Body of pancreas (tissue), 4 donors: ENCODE results near the gene DNAJC1.
"Not testable (repeated sequence)": the region's sequence is repeated elsewhere in the genome, so short reads cannot be mapped to it uniquely, and the experiment has no call there.

Experiments used
- POLR2A ChIP-seq, 3 donors: fragments of 450-650 bp; IDR thresholded peaks; one replicate each; pipeline ENCODE4 v1.6.1; 2016; ENCODE audit warnings: antibody characterized with exemption in 3 of 3, mild to moderate bottlenecking in 2 of 3
- TF ChIP-seq, protein P1 (sequence below), 7 experiments: fragments of 450-650 bp in 4 of 7; fragments of 200-600 bp in 3 of 7; sonication (generic) in 3 of 7; IDR thresholded peaks; one replicate each; pipeline ENCODE4 v1.5.1; 2016 to 2019; ENCODE audit warnings: antibody characterized with exemption in 7 of 7

DNA sequence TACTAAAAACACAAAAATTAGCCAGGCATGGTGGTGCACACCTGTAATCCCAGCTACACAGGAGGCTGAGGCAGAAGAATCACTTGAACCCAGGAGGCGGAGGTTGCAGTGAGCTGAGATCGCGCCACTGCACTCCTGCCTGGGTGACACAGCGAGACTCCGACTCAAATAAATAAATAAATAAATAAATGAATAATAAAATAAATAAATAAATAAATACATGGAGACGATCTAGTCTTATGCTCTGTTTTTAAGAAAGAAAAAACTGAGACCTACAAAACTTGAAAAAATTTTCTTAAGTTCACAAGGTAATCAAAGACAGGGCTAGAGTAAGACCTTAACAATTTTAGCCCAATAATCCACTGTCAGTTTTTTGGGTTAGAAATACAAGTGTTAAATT lies 181.3 kb downstream of the DNAJC1 start:
- TF ChIP-seq, protein P1, sequence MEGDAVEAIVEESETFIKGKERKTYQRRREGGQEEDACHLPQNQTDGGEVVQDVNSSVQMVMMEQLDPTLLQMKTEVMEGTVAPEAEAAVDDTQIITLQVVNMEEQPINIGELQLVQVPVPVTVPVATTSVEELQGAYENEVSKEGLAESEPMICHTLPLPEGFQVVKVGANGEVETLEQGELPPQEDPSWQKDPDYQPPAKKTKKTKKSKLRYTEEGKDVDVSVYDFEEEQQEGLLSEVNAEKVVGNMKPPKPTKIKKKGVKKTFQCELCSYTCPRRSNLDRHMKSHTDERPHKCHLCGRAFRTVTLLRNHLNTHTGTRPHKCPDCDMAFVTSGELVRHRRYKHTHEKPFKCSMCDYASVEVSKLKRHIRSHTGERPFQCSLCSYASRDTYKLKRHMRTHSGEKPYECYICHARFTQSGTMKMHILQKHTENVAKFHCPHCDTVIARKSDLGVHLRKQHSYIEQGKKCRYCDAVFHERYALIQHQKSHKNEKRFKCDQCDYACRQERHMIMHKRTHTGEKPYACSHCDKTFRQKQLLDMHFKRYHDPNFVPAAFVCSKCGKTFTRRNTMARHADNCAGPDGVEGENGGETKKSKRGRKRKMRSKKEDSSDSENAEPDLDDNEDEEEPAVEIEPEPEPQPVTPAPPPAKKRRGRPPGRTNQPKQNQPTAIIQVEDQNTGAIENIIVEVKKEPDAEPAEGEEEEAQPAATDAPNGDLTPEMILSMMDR (IDR thresholded peaks at IDR 0.05) = not testable (repeated sequence)
- TF ChIP-seq POLR2A (IDR thresholded peaks at IDR 0.05) = not testable (repeated sequence)
